Suprapubic skin (tissue), 4 donors: Measurements from ENCODE around the gene TJAP1. TPM values are rescaled to one million over a fixed set of nuclear protein-coding genes. Genes with fewer than 3 reads are reported as not detected.

Experiments used
- DNase-seq, 2 donors: peaks; one replicate each; pipeline ENCODE4 v3.0.0-alpha.2; 2019; ENCODE audit warnings: low spot score in 2 of 2
- H3K27ac ChIP-seq: fragments of 200-600 bp; sonication (generic); one replicate; pipeline ENCODE4 v1.5.1; 2019
- H3K27me3 ChIP-seq: fragments of 200-600 bp; sonication (generic); one replicate; pipeline ENCODE4 v1.5.1; 2019
- H3K36me3 ChIP-seq: fragments of 200-600 bp; sonication (generic); one replicate; pipeline ENCODE4 v1.5.1; 2019
- H3K4me1 ChIP-seq: fragments of 200-600 bp; sonication (generic); one replicate; pipeline ENCODE4 v1.5.1; 2019
- H3K4me3 ChIP-seq: fragments of 200-600 bp; sonication (generic); one replicate; pipeline ENCODE4 v1.5.1; 2019; ENCODE audit warnings: mild to moderate bottlenecking
- H3K9me3 ChIP-seq: fragments of 200-600 bp; sonication (generic); one replicate; pipeline ENCODE4 v1.5.1; 2019
- EP300 ChIP-seq: sonication (generic); formaldehyde crosslinking; IDR thresholded peaks from one replicate; pipeline ENCODE4 v1.6.1; 2017; ENCODE audit warnings: antibody characterized with exemption
- POLR2A ChIP-seq, 2 donors: fragments of 450-650 bp; IDR thresholded peaks; one replicate each; pipeline ENCODE4 v1.6.1; 2017; ENCODE audit warnings: antibody characterized with exemption in 2 of 2, mild to moderate bottlenecking in 2 of 2, moderate library complexity in 2 of 2
- POLR2AphosphoS5 ChIP-seq, 3 donors: sonication (generic); formaldehyde crosslinking; IDR thresholded peaks; one replicate each; pipeline ENCODE4 v1.6.1; 2017; ENCODE audit warnings: antibody characterized with exemption in 3 of 3
- WGBS: methylation state at CpG from one replicate; pipeline ENCODE4 v1.1.5; 2018; 5-methylcytosine and 5-hydroxymethylcytosine counted together
- total RNA-seq, 4 donors: library from RNA; depleted of rRNA; stranded (reverse); fragments of >200 nt; gene quantifications; one replicate each; pipeline ENCODE4 v1.1.0, GENCODE V29; 2016
- TF ChIP-seq, protein P1 (sequence below), 2 donors: fragments of 200-600 bp in 1 of 2; fragments of 450-650 bp in 1 of 2; sonication (generic) in 1 of 2; IDR thresholded peaks; one replicate each; pipeline ENCODE4 v1.5.1; 2016 to 2019; ENCODE audit warnings: antibody characterized with exemption in 2 of 2, mild to moderate bottlenecking in 1 of 2, moderate library complexity in 1 of 2

The TJAP1 gene
- total RNA-seq, 4 donors from 2014 or later, result 17.8 to 32.4 (median 30.6) TPM

DNA sequence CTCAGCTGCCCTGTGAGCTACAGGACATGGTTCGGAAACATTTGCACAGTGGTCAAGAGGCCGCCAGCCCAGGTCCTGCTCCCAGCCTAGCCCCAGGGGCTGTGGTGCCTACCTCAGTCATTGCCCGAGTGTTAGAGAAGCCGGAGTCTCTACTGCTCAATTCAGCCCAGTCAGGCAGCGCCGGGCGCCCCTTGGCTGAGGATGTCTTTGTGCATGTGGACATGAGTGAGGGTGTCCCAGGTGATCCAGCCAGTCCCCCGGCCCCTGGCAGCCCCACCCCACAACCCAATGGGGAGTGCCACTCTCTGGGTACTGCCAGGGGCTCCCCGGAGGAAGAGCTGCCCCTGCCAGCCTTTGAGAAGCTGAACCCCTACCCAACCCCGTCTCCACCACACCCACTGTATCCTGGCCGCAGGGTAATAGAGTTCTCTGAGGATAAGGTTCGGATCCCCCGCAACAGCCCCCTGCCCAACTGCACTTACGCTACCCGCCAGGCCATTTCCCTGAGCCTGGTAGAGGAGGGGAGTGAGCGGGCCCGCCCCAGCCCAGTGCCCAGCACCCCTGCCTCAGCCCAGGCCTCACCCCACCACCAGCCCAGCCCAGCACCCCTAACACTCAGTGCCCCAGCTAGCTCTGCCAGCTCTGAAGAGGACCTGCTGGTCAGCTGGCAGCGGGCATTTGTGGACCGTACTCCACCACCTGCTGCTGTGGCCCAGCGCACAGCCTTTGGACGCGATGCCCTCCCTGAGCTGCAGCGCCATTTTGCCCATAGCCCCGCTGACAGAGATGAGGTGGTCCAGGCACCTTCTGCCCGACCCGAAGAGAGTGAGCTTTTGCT, 27.6 kb downstream of the TJAP1 start:
- no peaks in the 10 kb centered on the region for H3K9me3 ChIP-seq
- H3K4me1 ChIP-seq, result peaks cover 18% of the 10 kb centered on the region
- TF ChIP-seq EP300, result no peak
- TF ChIP-seq POLR2A (IDR thresholded peaks at IDR 0.05), result no peak
- WGBS, result 93% methylated on average over 11 of the region's 26 CpGs
- no peak overlapping the region for H3K4me3 ChIP-seq
- no peak for DNase-seq
- no peaks in the 10 kb centered on the region for H3K27me3 ChIP-seq
- H3K27ac ChIP-seq, result no peak overlapping the region
- peaks cover 54% of the 10 kb centered on the region for H3K36me3 ChIP-seq

DNA sequence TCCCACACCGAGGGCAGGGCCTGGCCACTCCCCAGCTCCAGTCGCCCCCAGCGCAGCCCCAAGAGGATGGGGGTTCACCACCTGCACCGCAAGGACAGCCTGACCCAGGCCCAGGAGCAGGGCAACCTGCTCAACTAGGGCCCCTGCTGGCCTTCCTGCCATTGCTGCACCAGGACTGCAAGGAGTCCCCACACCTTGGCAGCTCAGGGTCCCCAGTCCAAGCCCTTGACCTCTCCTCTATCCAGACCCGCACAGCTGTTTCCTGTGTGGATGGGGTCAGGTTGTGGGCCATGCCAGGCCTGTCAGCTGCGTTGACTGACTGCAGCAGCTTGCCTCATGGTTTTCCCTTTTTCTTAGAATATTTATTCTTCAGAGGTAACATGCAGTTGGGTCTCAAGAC, 28.3 kb downstream of the TJAP1 start:
- no peak for TF ChIP-seq EP300
- TF ChIP-seq, protein P1, sequence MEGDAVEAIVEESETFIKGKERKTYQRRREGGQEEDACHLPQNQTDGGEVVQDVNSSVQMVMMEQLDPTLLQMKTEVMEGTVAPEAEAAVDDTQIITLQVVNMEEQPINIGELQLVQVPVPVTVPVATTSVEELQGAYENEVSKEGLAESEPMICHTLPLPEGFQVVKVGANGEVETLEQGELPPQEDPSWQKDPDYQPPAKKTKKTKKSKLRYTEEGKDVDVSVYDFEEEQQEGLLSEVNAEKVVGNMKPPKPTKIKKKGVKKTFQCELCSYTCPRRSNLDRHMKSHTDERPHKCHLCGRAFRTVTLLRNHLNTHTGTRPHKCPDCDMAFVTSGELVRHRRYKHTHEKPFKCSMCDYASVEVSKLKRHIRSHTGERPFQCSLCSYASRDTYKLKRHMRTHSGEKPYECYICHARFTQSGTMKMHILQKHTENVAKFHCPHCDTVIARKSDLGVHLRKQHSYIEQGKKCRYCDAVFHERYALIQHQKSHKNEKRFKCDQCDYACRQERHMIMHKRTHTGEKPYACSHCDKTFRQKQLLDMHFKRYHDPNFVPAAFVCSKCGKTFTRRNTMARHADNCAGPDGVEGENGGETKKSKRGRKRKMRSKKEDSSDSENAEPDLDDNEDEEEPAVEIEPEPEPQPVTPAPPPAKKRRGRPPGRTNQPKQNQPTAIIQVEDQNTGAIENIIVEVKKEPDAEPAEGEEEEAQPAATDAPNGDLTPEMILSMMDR (IDR thresholded peaks at IDR 0.05), result no peak
- no peak for TF ChIP-seq POLR2AphosphoS5 (IDR thresholded peaks at IDR 0.05)
- no peak for TF ChIP-seq POLR2A (IDR thresholded peaks at IDR 0.05)
- no peak overlapping the region for H3K4me3 ChIP-seq
- DNase-seq, result no peak
- 88% methylated on average over 4 of the region's 6 CpGs for WGBS
- H3K36me3 ChIP-seq, result peaks cover 46% of the 10 kb centered on the region
- no peaks in the 10 kb centered on the region for H3K27me3 ChIP-seq
- no peaks in the 10 kb centered on the region for H3K9me3 ChIP-seq
- peaks cover 23% of the 10 kb centered on the region for H3K4me1 ChIP-seq
- no peak overlapping the region for H3K27ac ChIP-seq

DNA sequence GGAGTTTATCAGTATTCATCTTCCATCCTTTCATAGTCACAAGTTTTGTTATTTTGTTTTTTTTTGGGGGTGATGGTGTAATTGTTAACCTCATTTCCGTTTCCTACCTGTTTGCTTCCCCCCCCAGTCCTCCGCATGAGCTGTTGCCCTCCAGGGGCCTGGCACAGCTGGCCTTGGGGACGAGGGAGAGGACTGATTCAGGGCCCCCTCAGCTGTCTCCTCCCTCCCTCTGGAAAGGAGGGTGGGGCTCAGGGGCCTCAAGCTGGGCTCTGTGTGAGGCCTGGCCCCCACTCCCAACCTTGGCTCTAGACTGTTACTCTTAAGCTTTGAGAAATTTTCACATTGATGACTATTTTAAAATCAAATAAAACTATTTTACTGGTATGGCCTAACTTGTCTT, 28.8 kb downstream of the TJAP1 start:
- no peak overlapping the region for H3K27ac ChIP-seq
- H3K9me3 ChIP-seq, result no peaks in the 10 kb centered on the region
- TF ChIP-seq, protein P1 (IDR thresholded peaks at IDR 0.05), result no peak
- no peaks in the 10 kb centered on the region for H3K27me3 ChIP-seq
- H3K4me3 ChIP-seq, result no peak overlapping the region
- 86% methylated on average over 3 of the region's 3 CpGs for WGBS
- DNase-seq, result no peak
- peaks cover 28% of the 10 kb centered on the region for H3K4me1 ChIP-seq
- H3K36me3 ChIP-seq, result peaks cover 45% of the 10 kb centered on the region

DNA sequence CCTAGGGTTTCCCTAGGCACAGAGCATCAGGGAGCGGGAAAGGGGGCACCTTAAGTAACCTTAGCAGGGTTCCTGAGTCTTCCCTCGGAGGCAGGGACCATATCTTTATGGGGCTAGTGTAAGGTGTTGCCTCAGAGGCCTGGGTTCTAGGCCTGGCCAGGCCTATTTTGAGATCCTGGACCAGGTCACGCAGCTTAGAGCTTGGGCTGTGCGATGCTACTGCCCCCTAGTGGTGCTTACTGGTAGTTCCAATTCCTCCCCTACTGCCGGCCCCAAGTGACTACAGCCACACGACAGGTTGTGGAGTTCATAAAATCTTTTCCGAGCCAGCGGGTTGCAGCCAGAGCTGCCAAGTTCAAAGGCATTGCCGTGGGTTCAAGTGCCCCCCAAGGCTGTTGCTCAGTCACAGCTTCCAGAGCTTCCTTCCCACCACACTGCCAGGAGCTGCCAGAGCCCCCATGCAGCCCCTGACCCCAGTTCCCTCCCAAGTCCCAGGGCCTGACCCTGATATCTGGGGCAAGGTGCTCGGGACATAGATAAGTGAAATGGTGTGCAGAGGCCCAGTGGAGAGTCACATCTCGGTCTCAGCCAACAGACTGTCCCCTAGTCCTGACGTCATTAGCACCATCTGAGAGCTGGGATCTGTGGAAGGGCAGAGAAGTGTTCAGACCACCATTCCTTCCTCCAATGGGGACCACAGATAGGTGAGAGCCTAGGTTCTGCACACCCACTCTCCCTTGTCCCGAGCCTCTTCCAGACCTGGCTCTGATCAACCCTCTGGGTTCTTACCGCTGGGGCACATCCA, 29.5 kb downstream of the TJAP1 start:
- H3K27ac ChIP-seq, result no peak overlapping the region
- H3K4me3 ChIP-seq, result no peak overlapping the region
- TF ChIP-seq, protein P1 (IDR thresholded peaks at IDR 0.05), result peak; percentile 93 to 96
- no peak for TF ChIP-seq POLR2A (IDR thresholded peaks at IDR 0.05)
- peaks cover 29% of the 10 kb centered on the region for H3K4me1 ChIP-seq
- peaks cover 48% of the 10 kb centered on the region for H3K36me3 ChIP-seq
- WGBS, result 25% methylated on average over 11 of the region's 14 CpGs
- DNase-seq, result peak; percentile 85 to 87
- H3K27me3 ChIP-seq, result no peaks in the 10 kb centered on the region
- no peaks in the 10 kb centered on the region for H3K9me3 ChIP-seq

DNA sequence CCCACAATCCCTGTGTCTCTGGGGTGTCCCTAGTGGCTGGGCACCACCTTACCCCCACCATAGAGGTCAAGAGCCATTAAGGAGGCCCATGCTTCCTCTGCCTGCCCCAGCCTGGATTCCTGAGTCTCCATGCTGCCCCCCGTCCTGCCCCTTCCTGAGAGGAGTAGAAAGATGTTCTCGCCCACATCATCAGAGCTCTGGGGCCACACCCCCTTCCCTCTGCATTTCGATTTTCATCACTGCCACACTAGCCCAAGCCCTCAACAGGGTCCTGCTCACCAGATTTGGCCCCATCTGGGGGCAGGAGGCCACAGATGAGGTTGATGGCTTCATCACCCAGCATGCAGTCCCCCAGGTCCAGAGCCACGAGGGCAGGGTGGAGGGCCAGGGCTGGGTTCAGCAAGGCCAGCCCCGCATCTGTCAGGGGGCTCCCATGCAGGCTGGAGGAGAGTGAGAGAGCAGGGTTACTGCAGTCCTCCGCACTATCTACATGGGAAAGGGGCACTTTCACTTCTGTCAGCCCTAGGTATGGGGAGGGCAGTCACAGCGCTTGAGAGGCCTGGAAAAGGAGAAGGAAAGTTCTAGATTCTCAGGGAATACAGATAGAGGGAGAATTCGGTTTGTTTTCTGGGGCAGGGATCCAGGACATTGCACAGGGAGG, 31.2 kb downstream of the TJAP1 start:
- H3K27ac ChIP-seq, result no peak overlapping the region
- DNase-seq, result no peak
- no peaks in the 10 kb centered on the region for H3K9me3 ChIP-seq
- no peaks in the 10 kb centered on the region for H3K27me3 ChIP-seq
- 66% methylated on average over 8 of the region's 8 CpGs for WGBS
- no peak for TF ChIP-seq POLR2AphosphoS5 (IDR thresholded peaks at IDR 0.05)
- TF ChIP-seq, protein P1 (IDR thresholded peaks at IDR 0.05), result no peak
- TF ChIP-seq EP300, result no peak
- TF ChIP-seq POLR2A (IDR thresholded peaks at IDR 0.05), result no peak
- peaks cover 49% of the 10 kb centered on the region for H3K36me3 ChIP-seq
- peak overlapping the region; percentile 94 for H3K4me3 ChIP-seq
- peaks cover 31% of the 10 kb centered on the region for H3K4me1 ChIP-seq
